Sigmoid colon (tissue), 4 donors: ENCODE measurements around the gene CCDC178.

Experiments used
- EP300 ChIP-seq, 4 donors: sonication (generic); formaldehyde crosslinking; IDR thresholded peaks; one replicate each; pipeline ENCODE4 v1.6.1; 2017; ENCODE audit warnings: antibody characterized with exemption in 4 of 4
- POLR2A ChIP-seq, 2 donors: fragments of 450-650 bp; IDR thresholded peaks; one replicate each; pipeline ENCODE4 v1.6.1; 2016; ENCODE audit warnings: antibody characterized with exemption in 2 of 2, mild to moderate bottlenecking in 2 of 2, moderate library complexity in 2 of 2
- POLR2AphosphoS5 ChIP-seq, 4 donors: sonication (generic); formaldehyde crosslinking; IDR thresholded peaks; one replicate each; pipeline ENCODE4 v1.6.1; 2017; ENCODE audit warnings: antibody characterized with exemption in 4 of 4
- TF ChIP-seq, protein P1 (sequence below), 4 experiments: fragments of 450-650 bp in 3 of 4; fragments of 200-600 bp in 1 of 4; IDR thresholded peaks; one replicate each; pipeline ENCODE4 v1.5.1; 2016 to 2019; ENCODE audit warnings: antibody characterized with exemption in 4 of 4, mild to moderate bottlenecking in 3 of 4, moderate library complexity in 2 of 4

DNA sequence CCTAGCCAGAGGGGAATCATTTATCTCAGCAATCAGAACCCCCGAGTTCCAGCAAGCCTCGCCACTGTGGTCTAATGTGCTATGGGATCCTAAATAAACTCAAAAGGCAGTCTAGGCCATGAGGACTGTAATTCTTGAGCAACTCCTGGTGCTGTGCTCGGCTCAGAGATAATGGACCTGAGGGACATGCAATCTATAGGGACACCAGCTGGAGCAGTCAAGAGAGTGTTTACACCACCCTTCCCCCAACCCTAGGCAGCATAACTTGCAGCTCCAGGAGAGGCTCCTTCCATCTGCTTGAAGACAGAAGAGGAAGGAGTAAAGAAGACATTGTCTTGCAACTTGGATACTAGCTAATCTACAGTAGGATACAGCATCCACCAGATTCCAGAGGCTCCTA, 442.2 kb downstream of the CCDC178 start:
- TF ChIP-seq POLR2AphosphoS5 (IDR thresholded peaks at IDR 0.05): no peak
- TF ChIP-seq, protein P1, sequence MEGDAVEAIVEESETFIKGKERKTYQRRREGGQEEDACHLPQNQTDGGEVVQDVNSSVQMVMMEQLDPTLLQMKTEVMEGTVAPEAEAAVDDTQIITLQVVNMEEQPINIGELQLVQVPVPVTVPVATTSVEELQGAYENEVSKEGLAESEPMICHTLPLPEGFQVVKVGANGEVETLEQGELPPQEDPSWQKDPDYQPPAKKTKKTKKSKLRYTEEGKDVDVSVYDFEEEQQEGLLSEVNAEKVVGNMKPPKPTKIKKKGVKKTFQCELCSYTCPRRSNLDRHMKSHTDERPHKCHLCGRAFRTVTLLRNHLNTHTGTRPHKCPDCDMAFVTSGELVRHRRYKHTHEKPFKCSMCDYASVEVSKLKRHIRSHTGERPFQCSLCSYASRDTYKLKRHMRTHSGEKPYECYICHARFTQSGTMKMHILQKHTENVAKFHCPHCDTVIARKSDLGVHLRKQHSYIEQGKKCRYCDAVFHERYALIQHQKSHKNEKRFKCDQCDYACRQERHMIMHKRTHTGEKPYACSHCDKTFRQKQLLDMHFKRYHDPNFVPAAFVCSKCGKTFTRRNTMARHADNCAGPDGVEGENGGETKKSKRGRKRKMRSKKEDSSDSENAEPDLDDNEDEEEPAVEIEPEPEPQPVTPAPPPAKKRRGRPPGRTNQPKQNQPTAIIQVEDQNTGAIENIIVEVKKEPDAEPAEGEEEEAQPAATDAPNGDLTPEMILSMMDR (IDR thresholded peaks at IDR 0.05): no peak
- TF ChIP-seq EP300 (IDR thresholded peaks at IDR 0.05): no peak
- no peak for TF ChIP-seq POLR2A (IDR thresholded peaks at IDR 0.05)
